HL-60 (cell line): ENCODE results near the gene NOXA1.

Experiments
- GABPA ChIP-seq: IDR thresholded peaks from 2 replicates; pipeline ENCODE4 v1.6.1; 2012; ENCODE audit warnings: low read depth
- POLR2AphosphoS5 ChIP-seq: IDR thresholded peaks from 2 replicates; pipeline ENCODE4 v1.6.1; 2012; ENCODE audit warnings: low read depth
- REST ChIP-seq: IDR thresholded peaks from 2 replicates; pipeline ENCODE4 v1.6.1; 2012; ENCODE audit warnings: low read depth; ENCODE audit not compliant: insufficient replicate concordance
- SPI1 ChIP-seq: IDR thresholded peaks from 2 replicates; pipeline ENCODE4 v1.6.1; 2012; ENCODE audit warnings: low read depth, mild to moderate bottlenecking, borderline replicate concordance
- TF ChIP-seq, protein P1 (sequence below): IDR thresholded peaks from one replicate; pipeline ENCODE4 v1.5.1; 2011; ENCODE audit warnings: low read length, control low read depth, inconsistent platforms; ENCODE audit not compliant: insufficient read depth

- TF ChIP-seq, protein P1, sequence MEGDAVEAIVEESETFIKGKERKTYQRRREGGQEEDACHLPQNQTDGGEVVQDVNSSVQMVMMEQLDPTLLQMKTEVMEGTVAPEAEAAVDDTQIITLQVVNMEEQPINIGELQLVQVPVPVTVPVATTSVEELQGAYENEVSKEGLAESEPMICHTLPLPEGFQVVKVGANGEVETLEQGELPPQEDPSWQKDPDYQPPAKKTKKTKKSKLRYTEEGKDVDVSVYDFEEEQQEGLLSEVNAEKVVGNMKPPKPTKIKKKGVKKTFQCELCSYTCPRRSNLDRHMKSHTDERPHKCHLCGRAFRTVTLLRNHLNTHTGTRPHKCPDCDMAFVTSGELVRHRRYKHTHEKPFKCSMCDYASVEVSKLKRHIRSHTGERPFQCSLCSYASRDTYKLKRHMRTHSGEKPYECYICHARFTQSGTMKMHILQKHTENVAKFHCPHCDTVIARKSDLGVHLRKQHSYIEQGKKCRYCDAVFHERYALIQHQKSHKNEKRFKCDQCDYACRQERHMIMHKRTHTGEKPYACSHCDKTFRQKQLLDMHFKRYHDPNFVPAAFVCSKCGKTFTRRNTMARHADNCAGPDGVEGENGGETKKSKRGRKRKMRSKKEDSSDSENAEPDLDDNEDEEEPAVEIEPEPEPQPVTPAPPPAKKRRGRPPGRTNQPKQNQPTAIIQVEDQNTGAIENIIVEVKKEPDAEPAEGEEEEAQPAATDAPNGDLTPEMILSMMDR = no peak
- no peak for TF ChIP-seq GABPA
- TF ChIP-seq REST = no peak
- TF ChIP-seq POLR2AphosphoS5 = no peak
- TF ChIP-seq SPI1 = no peak
Observed at GRCh38 chr9:137421838-137422603, 1.2 kb upstream of the NOXA1 start.
